BE2C (cell line): Measurements from ENCODE around the gene GIMAP1.

ENCODE experiments used
- DNase-seq: peaks from one replicate; pipeline ENCODE4 v3.0.0-alpha.2; 2020
- H3K27me3 ChIP-seq: fragments of 250-450 bp; sonication (Bioruptor Pico); 2 replicates; pipeline ENCODE4 v1.5.1; 2020; ENCODE audit warnings: mild to moderate bottlenecking
- H3K36me3 ChIP-seq: fragments of 250-450 bp; sonication (Bioruptor Pico); 2 replicates; pipeline ENCODE4 v1.5.1; 2020; ENCODE audit warnings: mild to moderate bottlenecking
- H3K4me1 ChIP-seq: fragments of 250-450 bp; sonication (Bioruptor Pico); 2 replicates; pipeline ENCODE4 v1.5.1; 2020
- H3K4me3 ChIP-seq: 2 replicates; pipeline ENCODE4 v1.5.1; 2011; ENCODE audit warnings: low read depth, low read length
- H3K9me3 ChIP-seq: fragments of 250-450 bp; sonication (Bioruptor Pico); 2 replicates; pipeline ENCODE4 v1.5.1; 2020
- TF ChIP-seq, protein P1 (sequence below): IDR thresholded peaks from 2 replicates; pipeline ENCODE4 v1.5.1; 2012; ENCODE audit warnings: mild to moderate bottlenecking, low read depth, low read length

The GIMAP1 gene

DNA sequence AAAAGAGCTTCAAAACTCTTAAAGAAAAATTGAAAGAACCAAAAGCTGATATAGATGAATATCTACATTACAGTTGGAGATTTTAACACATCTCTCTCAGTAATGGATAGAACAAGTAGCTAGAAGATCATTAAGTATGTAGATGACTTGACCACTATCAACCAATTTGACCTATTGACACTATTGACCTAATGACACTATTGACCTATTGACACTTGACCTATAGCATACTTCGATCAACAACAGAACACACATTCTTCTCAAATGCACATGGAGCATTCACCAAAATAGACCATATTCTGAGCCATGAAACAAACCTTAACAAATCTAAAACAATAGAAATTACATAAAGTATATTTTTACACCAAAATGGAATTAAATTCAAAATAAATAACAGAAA is 43.1 kb downstream of the GIMAP1 start:
- no peak overlapping the region for H3K4me3 ChIP-seq
- H3K4me1 ChIP-seq: no peaks in the 10 kb centered on the region
- H3K36me3 ChIP-seq: no peaks in the 10 kb centered on the region
- H3K27me3 ChIP-seq: no peaks in the 10 kb centered on the region
- no peak for DNase-seq
- TF ChIP-seq, protein P1, sequence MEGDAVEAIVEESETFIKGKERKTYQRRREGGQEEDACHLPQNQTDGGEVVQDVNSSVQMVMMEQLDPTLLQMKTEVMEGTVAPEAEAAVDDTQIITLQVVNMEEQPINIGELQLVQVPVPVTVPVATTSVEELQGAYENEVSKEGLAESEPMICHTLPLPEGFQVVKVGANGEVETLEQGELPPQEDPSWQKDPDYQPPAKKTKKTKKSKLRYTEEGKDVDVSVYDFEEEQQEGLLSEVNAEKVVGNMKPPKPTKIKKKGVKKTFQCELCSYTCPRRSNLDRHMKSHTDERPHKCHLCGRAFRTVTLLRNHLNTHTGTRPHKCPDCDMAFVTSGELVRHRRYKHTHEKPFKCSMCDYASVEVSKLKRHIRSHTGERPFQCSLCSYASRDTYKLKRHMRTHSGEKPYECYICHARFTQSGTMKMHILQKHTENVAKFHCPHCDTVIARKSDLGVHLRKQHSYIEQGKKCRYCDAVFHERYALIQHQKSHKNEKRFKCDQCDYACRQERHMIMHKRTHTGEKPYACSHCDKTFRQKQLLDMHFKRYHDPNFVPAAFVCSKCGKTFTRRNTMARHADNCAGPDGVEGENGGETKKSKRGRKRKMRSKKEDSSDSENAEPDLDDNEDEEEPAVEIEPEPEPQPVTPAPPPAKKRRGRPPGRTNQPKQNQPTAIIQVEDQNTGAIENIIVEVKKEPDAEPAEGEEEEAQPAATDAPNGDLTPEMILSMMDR: no peak
- H3K9me3 ChIP-seq: no peaks in the 10 kb centered on the region

DNA sequence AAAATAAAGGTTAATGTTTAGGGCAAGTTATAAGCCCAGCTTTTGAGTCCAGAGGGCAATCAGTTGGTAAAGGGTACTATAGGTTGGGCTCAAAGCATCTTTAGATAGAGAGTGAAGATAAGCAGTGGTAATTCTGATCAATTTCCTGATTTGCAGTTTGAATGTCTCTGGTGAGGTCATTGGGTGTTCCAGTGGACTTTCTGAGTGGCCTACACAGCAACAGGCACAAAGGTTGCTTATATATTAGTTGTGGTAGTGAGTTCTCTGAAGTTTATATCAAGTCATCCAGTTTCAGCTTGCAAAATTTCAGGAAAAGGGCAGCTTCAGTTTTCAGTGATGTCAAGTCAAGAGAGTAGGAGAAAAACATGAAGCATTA is 49.9 kb downstream of the GIMAP1 start:
- H3K4me3 ChIP-seq: no peak overlapping the region
- no peaks in the 10 kb centered on the region for H3K27me3 ChIP-seq
- H3K9me3 ChIP-seq: no peaks in the 10 kb centered on the region
- TF ChIP-seq, protein P1: no peak
- no peak for DNase-seq
- H3K4me1 ChIP-seq: no peaks in the 10 kb centered on the region
- H3K36me3 ChIP-seq: no peaks in the 10 kb centered on the region

DNA sequence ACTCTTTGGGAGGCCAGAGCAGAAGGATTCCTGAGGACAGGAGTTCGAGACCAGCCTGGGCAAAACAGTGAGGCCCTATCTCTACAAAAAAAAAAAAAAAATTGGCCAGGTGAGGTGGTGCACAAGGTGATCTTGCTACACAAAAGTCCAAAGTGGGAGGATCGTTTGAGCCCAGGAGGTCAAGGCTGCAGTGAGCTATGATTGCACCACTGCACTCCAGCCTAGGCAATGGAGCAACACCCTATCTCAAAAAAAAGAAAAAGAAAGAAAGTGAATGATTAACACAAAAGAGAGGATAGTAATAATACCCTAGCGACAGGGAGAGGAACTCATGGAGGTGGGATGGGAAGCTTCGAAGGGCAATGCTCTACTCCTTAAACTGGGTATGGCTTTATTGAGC is 53.4 kb downstream of the GIMAP1 start:
- no peaks in the 10 kb centered on the region for H3K36me3 ChIP-seq
- H3K27me3 ChIP-seq: no peaks in the 10 kb centered on the region
- no peak for DNase-seq
- TF ChIP-seq, protein P1: no peak
- H3K9me3 ChIP-seq: no peaks in the 10 kb centered on the region
- H3K4me1 ChIP-seq: no peaks in the 10 kb centered on the region
- H3K4me3 ChIP-seq: no peak overlapping the region
